K562 (cell line): ENCODE measurements around the gene ADAM23. TPM values are rescaled to one million over a fixed set of nuclear protein-coding genes. Genes with fewer than 3 reads are reported as not detected.

Experiments used
- ATAC-seq: fragments of 200-7000 bp; cut with Tn5 transposase; 3 replicates; pipeline ENCODE4 v1.9.1; 2020; ENCODE audit warnings: moderate library complexity
- BruUV-seq: library from RNA; stranded (reverse); fragments of 400-500 nt; replicated peaks from 2 replicates; lab custom pipeline; 2021; lab: Mats Ljungman, UMichigan
- CTCF ChIA-PET: fragments of 300-600 bp; formaldehyde crosslinking; extraction: SDS; loops from one replicate; lab custom pipeline; 2021; ENCODE audit warnings: low intra/inter-chr PET ratio; lab: Yijun Ruan, JAX
- POLR2A ChIA-PET: fragments of 300-600, 350-650 bp; sonication (Branson Sonifier 250); formaldehyde crosslinking; extraction: SDS; loops from one replicate; lab custom pipeline; 2021; ENCODE audit warnings: antibody characterized with exemption, inconsistent platforms; lab: Yijun Ruan, JAX
- DNase-seq, 4 experiments: peaks; one replicate each; pipeline versions ENCODE4 v3.0.0 to v3.0.0-alpha.2; 2011 to 2018; ENCODE audit warnings: low spot score in 3 of 4, mixed read lengths in 3 of 4; ENCODE audit errors: extremely low read depth in 1 of 4
- FAIRE-seq: peaks from 2 replicates; lab custom pipeline; 2011; peaks lifted over from hg19 to GRCh38; lab: Jason Lieb, UNC
- H2AFZ ChIP-seq: 2 replicates; pipeline ENCODE4 v1.6.0; 2011; ENCODE audit warnings: low read depth, low read length, control low read depth, inconsistent platforms
- H3K27ac ChIP-seq: fragments of 200-600 bp; 3 replicates; pipeline ENCODE4 v1.8.0; 2011; ENCODE audit warnings: low read depth, mild to moderate bottlenecking, control low read depth, inconsistent platforms, low read length, moderate library complexity, mixed read lengths; ENCODE audit errors: extremely low read depth
- H3K27me3 ChIP-seq, 2 experiments: fragments of 300-600 bp in 1 of 2; 2 replicates in 1 of 2; 3 replicates in 1 of 2; pipeline versions ENCODE4 v1.6.0 to v1.8.0; 2011; ENCODE audit warnings: inconsistent platforms in 2 of 2, low read length in 2 of 2, mild to moderate bottlenecking in 1 of 2, mixed read lengths in 1 of 2, moderate library complexity in 1 of 2; ENCODE audit not compliant: control insufficient read depth in 2 of 2, insufficient read depth in 2 of 2
- H3K36me3 ChIP-seq: fragments of 300-600 bp; 3 replicates; pipeline ENCODE4 v1.8.0; 2011; ENCODE audit warnings: mild to moderate bottlenecking, low read length, inconsistent platforms; ENCODE audit not compliant: control insufficient read depth, insufficient read depth
- H3K4me1 ChIP-seq, 2 experiments: fragments of 200-600 bp in 1 of 2; replicated peaks in 1 of 2; 2 replicates in 1 of 2; 3 replicates in 1 of 2; pipeline versions ENCODE4 v1.5.1 to v1.8.0; 2011; ENCODE audit warnings: inconsistent platforms in 2 of 2, low read length in 2 of 2, mild to moderate bottlenecking in 1 of 2, mixed read lengths in 1 of 2, moderate library complexity in 1 of 2; ENCODE audit not compliant: control insufficient read depth in 2 of 2, insufficient read depth in 2 of 2
- H3K4me2 ChIP-seq: 2 replicates; pipeline ENCODE4 v1.6.1; 2011; ENCODE audit warnings: low read length, control low read depth, inconsistent platforms, mixed read lengths; ENCODE audit not compliant: insufficient read depth
- H3K4me3 ChIP-seq: fragments of 200-600 bp; sonication (generic), shearing (Covaris generic); 2 replicates; pipeline ENCODE4 v1.5.1; 2016; ENCODE audit warnings: control low read depth, inconsistent platforms
- H3K79me2 ChIP-seq: fragments of 200-600 bp; 3 replicates; pipeline ENCODE4 v1.8.0; 2011; ENCODE audit warnings: low read length, inconsistent platforms; ENCODE audit not compliant: control insufficient read depth, insufficient read depth
- H3K9ac ChIP-seq, 2 experiments: 2 replicates each; pipeline versions ENCODE4 v1.6.0 to v1.6.1; 2011; ENCODE audit warnings: low read depth in 2 of 2, low read length in 2 of 2, control low read depth in 1 of 2, inconsistent platforms in 1 of 2, mild to moderate bottlenecking in 1 of 2, mixed read lengths in 1 of 2; ENCODE audit not compliant: insufficient read depth in 1 of 2
- H3K9me1 ChIP-seq: one replicate; pipeline ENCODE4 v1.6.0; 2011; ENCODE audit warnings: inconsistent platforms, mild to moderate bottlenecking, low read length, moderate library complexity; ENCODE audit not compliant: control insufficient read depth, insufficient read depth
- H3K9me3 ChIP-seq: replicated peaks from 2 replicates; pipeline ENCODE4 v1.5.1; 2011; ENCODE audit warnings: low read depth, low read length, inconsistent platforms; ENCODE audit not compliant: control insufficient read depth, insufficient read depth
- H4K20me1 ChIP-seq: replicated peaks from 2 replicates; pipeline ENCODE4 v1.6.1; 2011; ENCODE audit warnings: low read length, inconsistent platforms, mixed read lengths; ENCODE audit not compliant: control insufficient read depth, insufficient read depth
- ERF ChIP-seq: fragments of 450-650 bp; formaldehyde crosslinking; IDR thresholded peaks from 2 replicates; pipeline ENCODE4 v1.4.0; 2020; ENCODE audit warnings: mild to moderate bottlenecking, mixed read lengths
- MTF1 ChIP-seq: fragments of 250-450 bp; sonication (Bioruptor Pico); IDR thresholded peaks from 2 replicates; pipeline ENCODE4 v1.9.0; 2021; ENCODE audit warnings: moderate library complexity, mild to moderate bottlenecking, inconsistent platforms, borderline replicate concordance
- SREBF1 ChIP-seq: fragments of 150-350 bp; IDR thresholded peaks from 2 replicates; pipeline ENCODE4 v1.6.1; 2014; ENCODE audit warnings: antibody characterized with exemption, low read depth, low read length, borderline replicate concordance
- THRAP3 ChIP-seq: fragments of 450-650 bp; IDR thresholded peaks from 2 replicates; pipeline ENCODE4 v1.6.1; 2016; ENCODE audit warnings: mild to moderate bottlenecking, inconsistent platforms, borderline replicate concordance
- ZNF764 ChIP-seq: fragments of 250-450 bp; sonication (Bioruptor Pico); IDR thresholded peaks from 2 replicates; pipeline ENCODE4 v1.4.0; 2020; ENCODE audit warnings: low read depth, mild to moderate bottlenecking, moderate library complexity
- WGBS: fragments of 100-300 bp; shearing (Covaris generic); methylation state at CpG from one replicate; pipeline ENCODE4 v1.1.6; 2016; ENCODE audit warnings: low coverage, mixed read lengths; ENCODE audit not compliant: insufficient coverage; ENCODE audit errors: missing lambda C conversion rate; 5-methylcytosine and 5-hydroxymethylcytosine counted together
- in situ Hi-C: fragments of 300-500 bp; cut with MboI; formaldehyde crosslinking; loops from 4 replicates; pipeline ENCODE4 v1.15.0; 2018; ENCODE audit warnings: inconsistent platforms, mixed read lengths
- intact Hi-C: fragments of 100-400 bp; cut with micrococcal nuclease; formaldehyde crosslinking; loops from 2 replicates; pipeline ENCODE4 v1.14.2; 2022
- polyA plus RNA-seq, 8 experiments: library from polyadenylated mRNA; depleted of rRNA in 4 of 8; stranded (reverse) in 5 of 8; unstranded in 3 of 8; fragments of >200 nt; fragmentation: Nextera tagmentation in 2 of 8; fragmentation: Illumina TruSeq in 1 of 8; extraction: Ambion mirVana in 2 of 8; extraction: Trizol in 1 of 8; gene quantifications; 2 replicates each; pipeline versions ENCODE4 v1.2.1 to v1.2.3, GENCODE V29; 2011 to 2014; ENCODE audit warnings: inconsistent platforms in 1 of 8, missing spikeins in 1 of 8
- total RNA-seq, 7 experiments: library from RNA; depleted of rRNA in 6 of 7; stranded (reverse); fragments of >200 nt in 6 of 7; fragmentation: Illumina TruSeq in 2 of 7; extraction: Trizol in 2 of 7; gene quantifications; 2 replicates each; pipeline versions ENCODE4 v1.2.1 to v1.2.3, GENCODE V29; 2011 to 2021; ENCODE audit warnings: low replicate concordance in 1 of 7
- TF ChIP-seq, protein P1 (sequence below): fragments of 200-800 bp; sonication (Bioruptor generic); IDR thresholded peaks from 2 replicates; pipeline ENCODE4 v1.6.1; 2016; ENCODE audit warnings: missing genetic modification characterization, missing compliant biosample characterization
- TF ChIP-seq, protein P2 (sequence below): IDR thresholded peaks from 2 replicates; pipeline ENCODE4 v1.6.1; 2011; ENCODE audit not compliant: insufficient read length; ENCODE audit errors: extremely low read depth

ADAM23 gene
- total and polyA plus RNA-seq, 9 of the 15 experiments (the other 6 are each of a cell fraction or from before 2014, with no cell fraction given), result 0.02 TPM; not detected in 8

DNA sequence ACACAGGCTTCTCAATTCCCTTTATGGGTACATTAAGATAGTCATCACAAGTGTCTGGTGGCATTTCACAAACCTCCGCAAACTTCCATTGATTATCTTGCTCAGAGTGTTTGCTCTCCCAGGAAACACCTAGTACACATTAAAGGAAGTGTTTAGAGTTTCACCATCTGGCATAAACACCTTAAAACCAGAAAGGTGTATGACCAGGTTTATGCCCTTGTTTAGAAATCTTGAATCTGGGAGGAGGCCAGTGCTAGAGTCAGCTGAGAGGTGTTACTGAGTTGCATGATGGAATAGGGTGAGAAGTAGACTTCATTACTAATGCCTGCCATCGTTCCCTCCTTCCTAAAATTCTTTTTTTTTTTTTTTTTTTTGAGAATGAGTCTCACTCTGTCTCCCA, 120.0 kb downstream of the ADAM23 start:
- no peaks in the 10 kb centered on the region; a peak in 1 of 5 replicates for H3K27me3 ChIP-seq
- no peak for DNase-seq
- POLR2A ChIA-PET, result no interaction called here
- in situ Hi-C loops, result loop anchor here (25.0 kb wide), 1 partner anchor 899 kb away; no protein-coding TSS in a partner anchor
- H3K4me1 ChIP-seq, result no peaks in the 10 kb centered on the region
- H4K20me1 ChIP-seq, result no peaks in the 10 kb centered on the region
- H3K36me3 ChIP-seq, result no peaks in the 10 kb centered on the region
- no peak for FAIRE-seq
- no peak overlapping the region for H3K4me2 ChIP-seq
- CTCF ChIA-PET, result no interaction called here
- WGBS, result 22% methylated on average over 1 of the region's 2 CpGs
- no peaks in the 10 kb centered on the region for H3K9me3 ChIP-seq
- ATAC-seq, result no peak
- H3K27ac ChIP-seq, result no peak overlapping the region
- H3K9ac ChIP-seq, result no peak overlapping the region
- H3K9me1 ChIP-seq, result no peaks in the 10 kb centered on the region
- H3K79me2 ChIP-seq, result no peaks in the 10 kb centered on the region
- no TSS peak for BruUV-seq
- H2AFZ ChIP-seq, result no peak overlapping the region
- no peak overlapping the region for H3K4me3 ChIP-seq
- intact Hi-C loops, result no loop called here
- TF ChIP-seq SREBF1 (no peak), ZNF764 (no peak), MTF1 (CRISPR knock-in tag) (no peak), THRAP3 (no peak), ERF (CRISPR knock-in tag) (no peak)
- TF ChIP-seq, protein P1, sequence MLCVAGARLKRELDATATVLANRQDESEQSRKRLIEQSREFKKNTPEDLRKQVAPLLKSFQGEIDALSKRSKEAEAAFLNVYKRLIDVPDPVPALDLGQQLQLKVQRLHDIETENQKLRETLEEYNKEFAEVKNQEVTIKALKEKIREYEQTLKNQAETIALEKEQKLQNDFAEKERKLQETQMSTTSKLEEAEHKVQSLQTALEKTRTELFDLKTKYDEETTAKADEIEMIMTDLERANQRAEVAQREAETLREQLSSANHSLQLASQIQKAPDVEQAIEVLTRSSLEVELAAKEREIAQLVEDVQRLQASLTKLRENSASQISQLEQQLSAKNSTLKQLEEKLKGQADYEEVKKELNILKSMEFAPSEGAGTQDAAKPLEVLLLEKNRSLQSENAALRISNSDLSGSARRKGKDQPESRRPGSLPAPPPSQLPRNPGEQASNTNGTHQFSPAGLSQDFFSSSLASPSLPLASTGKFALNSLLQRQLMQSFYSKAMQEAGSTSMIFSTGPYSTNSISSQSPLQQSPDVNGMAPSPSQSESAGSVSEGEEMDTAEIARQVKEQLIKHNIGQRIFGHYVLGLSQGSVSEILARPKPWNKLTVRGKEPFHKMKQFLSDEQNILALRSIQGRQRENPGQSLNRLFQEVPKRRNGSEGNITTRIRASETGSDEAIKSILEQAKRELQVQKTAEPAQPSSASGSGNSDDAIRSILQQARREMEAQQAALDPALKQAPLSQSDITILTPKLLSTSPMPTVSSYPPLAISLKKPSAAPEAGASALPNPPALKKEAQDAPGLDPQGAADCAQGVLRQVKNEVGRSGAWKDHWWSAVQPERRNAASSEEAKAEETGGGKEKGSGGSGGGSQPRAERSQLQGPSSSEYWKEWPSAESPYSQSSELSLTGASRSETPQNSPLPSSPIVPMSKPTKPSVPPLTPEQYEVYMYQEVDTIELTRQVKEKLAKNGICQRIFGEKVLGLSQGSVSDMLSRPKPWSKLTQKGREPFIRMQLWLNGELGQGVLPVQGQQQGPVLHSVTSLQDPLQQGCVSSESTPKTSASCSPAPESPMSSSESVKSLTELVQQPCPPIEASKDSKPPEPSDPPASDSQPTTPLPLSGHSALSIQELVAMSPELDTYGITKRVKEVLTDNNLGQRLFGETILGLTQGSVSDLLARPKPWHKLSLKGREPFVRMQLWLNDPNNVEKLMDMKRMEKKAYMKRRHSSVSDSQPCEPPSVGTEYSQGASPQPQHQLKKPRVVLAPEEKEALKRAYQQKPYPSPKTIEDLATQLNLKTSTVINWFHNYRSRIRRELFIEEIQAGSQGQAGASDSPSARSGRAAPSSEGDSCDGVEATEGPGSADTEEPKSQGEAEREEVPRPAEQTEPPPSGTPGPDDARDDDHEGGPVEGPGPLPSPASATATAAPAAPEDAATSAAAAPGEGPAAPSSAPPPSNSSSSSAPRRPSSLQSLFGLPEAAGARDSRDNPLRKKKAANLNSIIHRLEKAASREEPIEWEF (CRISPR knock-in tag), result no peak
- TF ChIP-seq, protein P2, sequence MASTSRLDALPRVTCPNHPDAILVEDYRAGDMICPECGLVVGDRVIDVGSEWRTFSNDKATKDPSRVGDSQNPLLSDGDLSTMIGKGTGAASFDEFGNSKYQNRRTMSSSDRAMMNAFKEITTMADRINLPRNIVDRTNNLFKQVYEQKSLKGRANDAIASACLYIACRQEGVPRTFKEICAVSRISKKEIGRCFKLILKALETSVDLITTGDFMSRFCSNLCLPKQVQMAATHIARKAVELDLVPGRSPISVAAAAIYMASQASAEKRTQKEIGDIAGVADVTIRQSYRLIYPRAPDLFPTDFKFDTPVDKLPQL, result no peak
